Measurements from ENCODE around the gene ACRBP. TPM values are rescaled to one million over a fixed set of nuclear protein-coding genes. Genes with fewer than 3 reads are reported as not detected.

The ACRBP gene
- total RNA-seq, 1 experiment from 2014 or later: 0.54 TPM

DNA sequence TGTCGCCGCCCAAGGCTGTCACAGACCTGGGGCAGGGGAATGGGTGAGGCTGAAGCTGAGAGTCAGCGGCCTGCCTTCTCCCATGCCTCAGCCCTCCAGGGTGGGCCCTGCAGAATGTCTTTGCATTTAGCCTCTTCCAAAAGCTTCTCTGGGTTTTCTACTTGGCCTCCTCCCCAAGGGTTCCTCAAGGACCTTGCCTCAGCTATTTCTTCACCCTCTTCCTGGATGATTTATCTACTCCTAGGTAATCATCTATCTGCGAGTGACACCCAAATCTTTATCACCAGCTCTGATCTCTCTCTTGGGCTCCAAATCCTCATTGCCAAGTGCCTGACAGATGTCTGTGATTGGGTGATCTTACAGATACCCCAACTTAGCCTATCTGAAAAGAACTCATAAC, 6.7 kb downstream of the ACRBP start:
- Histone ChIP-seq H3K27me3 (ENCODE audit: control insufficient read depth, insufficient read depth, low read length) (no peaks in the 10 kb centered on the region), H3K27ac (ENCODE audit: low read length) (no peak overlapping the region), H3K9me3 (ENCODE audit: control insufficient read depth, insufficient read depth, low read depth, low read length) (peaks cover 3% of the 10 kb centered on the region; the same call in 1 of the 2 replicates), H3K4me3 (ENCODE audit: low read depth in 2 of 2, low read length in 2 of 2) (no peak overlapping the region), H3K36me3 (ENCODE audit: control insufficient read depth, insufficient read depth, low read length) (no peaks in the 10 kb centered on the region), H3K4me1 (ENCODE audit: control insufficient read depth, insufficient read depth, low read length) (no peaks in the 10 kb centered on the region)
- DNase-seq (ENCODE audit: low read depth, low spot score): no peak
- no peak for TF ChIP-seq POLR2AphosphoS5 (IDR thresholded peaks at IDR 0.05; ENCODE audit: low read depth, low read length)
- TF ChIP-seq SIN3A (IDR thresholded peaks at IDR 0.05; ENCODE audit: borderline replicate concordance, insufficient read depth, low read depth, low read length): no peak
- TF ChIP-seq, protein P1, sequence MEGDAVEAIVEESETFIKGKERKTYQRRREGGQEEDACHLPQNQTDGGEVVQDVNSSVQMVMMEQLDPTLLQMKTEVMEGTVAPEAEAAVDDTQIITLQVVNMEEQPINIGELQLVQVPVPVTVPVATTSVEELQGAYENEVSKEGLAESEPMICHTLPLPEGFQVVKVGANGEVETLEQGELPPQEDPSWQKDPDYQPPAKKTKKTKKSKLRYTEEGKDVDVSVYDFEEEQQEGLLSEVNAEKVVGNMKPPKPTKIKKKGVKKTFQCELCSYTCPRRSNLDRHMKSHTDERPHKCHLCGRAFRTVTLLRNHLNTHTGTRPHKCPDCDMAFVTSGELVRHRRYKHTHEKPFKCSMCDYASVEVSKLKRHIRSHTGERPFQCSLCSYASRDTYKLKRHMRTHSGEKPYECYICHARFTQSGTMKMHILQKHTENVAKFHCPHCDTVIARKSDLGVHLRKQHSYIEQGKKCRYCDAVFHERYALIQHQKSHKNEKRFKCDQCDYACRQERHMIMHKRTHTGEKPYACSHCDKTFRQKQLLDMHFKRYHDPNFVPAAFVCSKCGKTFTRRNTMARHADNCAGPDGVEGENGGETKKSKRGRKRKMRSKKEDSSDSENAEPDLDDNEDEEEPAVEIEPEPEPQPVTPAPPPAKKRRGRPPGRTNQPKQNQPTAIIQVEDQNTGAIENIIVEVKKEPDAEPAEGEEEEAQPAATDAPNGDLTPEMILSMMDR (IDR thresholded peaks at IDR 0.05): no peak
- TF ChIP-seq TCF7L2 (IDR thresholded peaks at IDR 0.05; ENCODE audit: low read depth, low read length): no peak
- TF ChIP-seq, protein P2, sequence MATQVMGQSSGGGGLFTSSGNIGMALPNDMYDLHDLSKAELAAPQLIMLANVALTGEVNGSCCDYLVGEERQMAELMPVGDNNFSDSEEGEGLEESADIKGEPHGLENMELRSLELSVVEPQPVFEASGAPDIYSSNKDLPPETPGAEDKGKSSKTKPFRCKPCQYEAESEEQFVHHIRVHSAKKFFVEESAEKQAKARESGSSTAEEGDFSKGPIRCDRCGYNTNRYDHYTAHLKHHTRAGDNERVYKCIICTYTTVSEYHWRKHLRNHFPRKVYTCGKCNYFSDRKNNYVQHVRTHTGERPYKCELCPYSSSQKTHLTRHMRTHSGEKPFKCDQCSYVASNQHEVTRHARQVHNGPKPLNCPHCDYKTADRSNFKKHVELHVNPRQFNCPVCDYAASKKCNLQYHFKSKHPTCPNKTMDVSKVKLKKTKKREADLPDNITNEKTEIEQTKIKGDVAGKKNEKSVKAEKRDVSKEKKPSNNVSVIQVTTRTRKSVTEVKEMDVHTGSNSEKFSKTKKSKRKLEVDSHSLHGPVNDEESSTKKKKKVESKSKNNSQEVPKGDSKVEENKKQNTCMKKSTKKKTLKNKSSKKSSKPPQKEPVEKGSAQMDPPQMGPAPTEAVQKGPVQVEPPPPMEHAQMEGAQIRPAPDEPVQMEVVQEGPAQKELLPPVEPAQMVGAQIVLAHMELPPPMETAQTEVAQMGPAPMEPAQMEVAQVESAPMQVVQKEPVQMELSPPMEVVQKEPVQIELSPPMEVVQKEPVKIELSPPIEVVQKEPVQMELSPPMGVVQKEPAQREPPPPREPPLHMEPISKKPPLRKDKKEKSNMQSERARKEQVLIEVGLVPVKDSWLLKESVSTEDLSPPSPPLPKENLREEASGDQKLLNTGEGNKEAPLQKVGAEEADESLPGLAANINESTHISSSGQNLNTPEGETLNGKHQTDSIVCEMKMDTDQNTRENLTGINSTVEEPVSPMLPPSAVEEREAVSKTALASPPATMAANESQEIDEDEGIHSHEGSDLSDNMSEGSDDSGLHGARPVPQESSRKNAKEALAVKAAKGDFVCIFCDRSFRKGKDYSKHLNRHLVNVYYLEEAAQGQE (IDR thresholded peaks at IDR 0.05; ENCODE audit: insufficient read depth in 1 of 2, low read depth in 2 of 2, low read length in 1 of 2): no peak
- ChIA-PET CTCF (no interaction called here), POLR2A (no interaction called here)
- no TSS peak for BruUV-seq (replicated peaks)
- in situ Hi-C loops (cut with HindIII; ENCODE audit: low pct_unique_long_range_greater_than_20kb, low sequenced_read_pairs): no loop called here
- intact Hi-C loops (cut with micrococcal nuclease; ENCODE audit: unreplicated experiment): no loop called here
- ATAC-seq: no peak

DNA sequence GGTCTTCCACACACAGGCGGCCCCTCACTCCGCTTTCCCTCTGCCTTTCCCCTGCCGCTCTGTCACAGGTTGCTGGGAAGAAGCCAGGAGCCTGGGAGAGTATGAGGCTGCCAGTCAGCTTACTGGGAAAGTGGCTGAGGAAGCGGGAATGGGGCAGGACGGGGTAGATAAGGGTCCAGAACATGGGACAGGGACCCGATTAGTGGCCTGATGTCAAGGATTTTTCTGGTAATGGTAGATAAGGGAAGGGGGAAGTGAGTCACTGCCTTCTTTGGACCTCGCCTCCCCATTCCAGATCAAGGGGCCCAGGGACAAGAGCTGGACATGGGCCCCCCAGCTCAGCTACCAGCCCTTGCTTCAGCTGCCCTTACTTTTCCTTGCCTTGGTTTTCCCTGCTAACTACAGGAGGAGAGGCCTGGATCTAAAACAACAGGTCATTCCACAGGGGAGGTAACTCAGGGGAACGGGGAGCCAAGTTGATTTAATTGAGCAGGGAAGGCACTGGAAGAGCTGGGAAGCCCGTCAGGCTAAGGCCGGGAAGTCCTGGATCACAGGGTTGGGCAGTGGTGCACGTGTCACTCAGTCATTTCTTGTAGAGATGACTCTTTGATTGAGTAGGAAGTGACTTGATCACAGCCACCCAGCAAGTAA, 8.0 kb downstream of the ACRBP start:
- ATAC-seq (no peak), DNase-seq (ENCODE audit: low read depth, low spot score) (no peak)
- Histone ChIP-seq H3K27me3 (ENCODE audit: control insufficient read depth, insufficient read depth, low read length) (no peaks in the 10 kb centered on the region), H3K4me1 (ENCODE audit: control insufficient read depth, insufficient read depth, low read length) (no peaks in the 10 kb centered on the region), H3K27ac (ENCODE audit: low read length) (no peak overlapping the region), H3K36me3 (ENCODE audit: control insufficient read depth, insufficient read depth, low read length) (no peaks in the 10 kb centered on the region), H3K4me3 (ENCODE audit: low read depth in 2 of 2, low read length in 2 of 2) (no peak overlapping the region), H3K9me3 (ENCODE audit: control insufficient read depth, insufficient read depth, low read depth, low read length) (no peaks in the 10 kb centered on the region)
- ChIA-PET CTCF (no interaction called here), POLR2A (no interaction called here)
- BruUV-seq (replicated peaks): no TSS peak
- TF ChIP-seq, protein P1 (IDR thresholded peaks at IDR 0.05): no peak
- TF ChIP-seq, protein P2 (IDR thresholded peaks at IDR 0.05; ENCODE audit: insufficient read depth in 1 of 2, low read depth in 2 of 2, low read length in 1 of 2): no peak
- TF ChIP-seq POLR2AphosphoS5 (IDR thresholded peaks at IDR 0.05; ENCODE audit: low read depth, low read length) (no peak), SIN3A (IDR thresholded peaks at IDR 0.05; ENCODE audit: borderline replicate concordance, insufficient read depth, low read depth, low read length) (no peak), TCF7L2 (IDR thresholded peaks at IDR 0.05; ENCODE audit: low read depth, low read length) (no peak)
- in situ Hi-C loops (cut with HindIII; ENCODE audit: low pct_unique_long_range_greater_than_20kb, low sequenced_read_pairs) (no loop called here), intact Hi-C loops (cut with micrococcal nuclease; ENCODE audit: unreplicated experiment) (no loop called here)

Measured in Panc1 (cell line).